Endothelial cell of umbilical vein (primary cell): ENCODE data around the gene DHRS11. TPM values are rescaled to one million over a fixed set of nuclear protein-coding genes. Genes with fewer than 3 reads are reported as not detected.

Source experiments
- BruUV-seq: library from RNA; stranded (reverse); fragments of 400-500 nt; replicated peaks from 2 replicates; lab custom pipeline; 2021; lab: Mats Ljungman, UMichigan
- CTCF ChIA-PET: fragments of 300-600, 350-600 bp; sonication (Branson Sonifier 250); formaldehyde crosslinking; loops from one replicate; lab custom pipeline; 2021; ENCODE audit warnings: antibody characterized with exemption, inconsistent platforms; lab: Charles Lee
- POLR2A ChIA-PET: fragments of 300-600, 350-600 bp; sonication (Branson Sonifier 250); formaldehyde crosslinking; loops from one replicate; lab custom pipeline; 2021; ENCODE audit warnings: antibody characterized with exemption, inconsistent platforms; lab: Charles Lee
- DNase-seq: peaks from one replicate; pipeline ENCODE4 v3.0.0-alpha.2; 2011; ENCODE audit warnings: low read depth, low spot score
- FAIRE-seq: peaks from 2 replicates; lab custom pipeline; 2011; peaks lifted over from hg19 to GRCh38; lab: Jason Lieb, UNC
- H2AFZ ChIP-seq: 2 replicates; pipeline ENCODE4 v1.6.0; 2012; ENCODE audit warnings: low read depth, low read length, control low read depth, inconsistent platforms
- H3K27ac ChIP-seq: 2 replicates; pipeline ENCODE4 v1.5.1; 2011; ENCODE audit warnings: low read depth, mild to moderate bottlenecking, control low read depth, low read length, moderate library complexity; ENCODE audit not compliant: insufficient read depth
- H3K27me3 ChIP-seq, 2 experiments: 2 replicates each; pipeline versions ENCODE4 v1.6.0 to v1.6.1; 2011; ENCODE audit warnings: low read length in 2 of 2, mixed read lengths in 1 of 2; ENCODE audit not compliant: control insufficient read depth in 2 of 2, insufficient read depth in 2 of 2
- H3K36me3 ChIP-seq, 2 experiments: 2 replicates in 1 of 2; 3 replicates in 1 of 2; pipeline ENCODE4 v1.5.1; 2011; ENCODE audit warnings: low read length in 2 of 2, mild to moderate bottlenecking in 1 of 2, moderate library complexity in 1 of 2; ENCODE audit not compliant: control insufficient read depth in 2 of 2, insufficient read depth in 2 of 2; ENCODE audit errors: extremely low read depth in 1 of 2
- H3K4me1 ChIP-seq: 3 replicates; pipeline ENCODE4 v1.5.1; 2011; ENCODE audit warnings: mild to moderate bottlenecking, low read length; ENCODE audit not compliant: control insufficient read depth, insufficient read depth; ENCODE audit errors: extremely low read depth
- H3K4me2 ChIP-seq: 2 replicates; pipeline ENCODE4 v1.6.1; 2011; ENCODE audit warnings: low read length, control low read depth, mixed read lengths; ENCODE audit not compliant: insufficient read depth
- H3K4me3 ChIP-seq, 3 experiments: fragments of 200-600 bp in 1 of 3; sonication (generic), shearing (Covaris generic) in 1 of 3; replicated peaks in 1 of 3; 2 replicates each; pipeline ENCODE4 v1.5.1; 2011 to 2016; ENCODE audit warnings: control low read depth in 3 of 3, low read length in 3 of 3, mild to moderate bottlenecking in 2 of 3, inconsistent platforms in 1 of 3, low read depth in 1 of 3, moderate library complexity in 1 of 3; ENCODE audit not compliant: insufficient read depth in 1 of 3
- H3K79me2 ChIP-seq: 2 replicates; pipeline ENCODE4 v1.6.0; 2012; ENCODE audit warnings: low read length, inconsistent platforms; ENCODE audit not compliant: control insufficient read depth, insufficient read depth
- H3K9ac ChIP-seq: replicated peaks from 2 replicates; pipeline ENCODE3; 2011; ENCODE audit warnings: low read length, control low read depth; ENCODE audit not compliant: insufficient read depth; ENCODE audit errors: extremely low read depth
- H3K9me1 ChIP-seq: replicated peaks from 3 replicates; pipeline ENCODE4 v1.6.0; 2011; ENCODE audit warnings: mild to moderate bottlenecking, low read length; ENCODE audit not compliant: control insufficient read depth, insufficient read depth; ENCODE audit errors: extremely low read depth
- H3K9me3 ChIP-seq: replicated peaks from 2 replicates; pipeline ENCODE4 v1.5.1; 2012; ENCODE audit warnings: low read length, inconsistent platforms; ENCODE audit not compliant: control insufficient read depth, insufficient read depth
- H4K20me1 ChIP-seq: replicated peaks from 2 replicates; pipeline ENCODE3; 2011; ENCODE audit warnings: mild to moderate bottlenecking, low read length; ENCODE audit not compliant: control insufficient read depth, insufficient read depth; ENCODE audit errors: extremely low read depth
- EZH2 ChIP-seq: IDR thresholded peaks from 2 replicates; pipeline ENCODE4 v1.6.1; 2012; ENCODE audit warnings: borderline replicate concordance, low read depth, mild to moderate bottlenecking, moderate library complexity, low read length, inconsistent platforms; ENCODE audit not compliant: severe bottlenecking
- FOS ChIP-seq: IDR thresholded peaks from 2 replicates; pipeline ENCODE4 v1.6.1; 2011; ENCODE audit warnings: mild to moderate bottlenecking, low read length, moderate library complexity, borderline replicate concordance; ENCODE audit not compliant: insufficient read depth
- GATA2 ChIP-seq: IDR thresholded peaks from 2 replicates; pipeline ENCODE4 v1.7.0; 2011; ENCODE audit warnings: low read depth, mild to moderate bottlenecking, moderate library complexity, mixed read lengths, low read length; ENCODE audit not compliant: insufficient read length, insufficient read depth
- JUN ChIP-seq: IDR thresholded peaks from 2 replicates; pipeline ENCODE4 v1.6.1; 2011; ENCODE audit warnings: borderline replicate concordance, low read depth; ENCODE audit not compliant: insufficient read length, insufficient read depth
- MYC ChIP-seq: IDR thresholded peaks from one replicate; pipeline ENCODE4 v1.6.1; 2011; ENCODE audit warnings: mild to moderate bottlenecking, low read depth, low read length
- POLR2A ChIP-seq: IDR thresholded peaks from 2 replicates; pipeline ENCODE4 v1.6.1; 2012; ENCODE audit warnings: low read depth, mild to moderate bottlenecking, control low read depth, low read length
- POLR2AphosphoS5 ChIP-seq: IDR thresholded peaks from 2 replicates; pipeline ENCODE4 v1.6.1; 2012; ENCODE audit warnings: low read depth, mild to moderate bottlenecking, control low read depth, low read length, moderate library complexity; ENCODE audit not compliant: insufficient read depth
- dilution Hi-C: fragments of 300-500 bp; cut with MboI; formaldehyde crosslinking; loops from one replicate; pipeline ENCODE4 v1.15.0; 2019; ENCODE audit warnings: low sequenced_read_pairs; ENCODE audit not compliant: extremely low pct_ligation_motif_present
- intact Hi-C: fragments of 100-400 bp; cut with micrococcal nuclease; formaldehyde crosslinking; loops from one replicate; pipeline ENCODE4 v1.10.0; 2022
- polyA plus RNA-seq, 4 experiments: library from polyadenylated mRNA; depleted of rRNA in 3 of 4; stranded (reverse) in 3 of 4; unstranded in 1 of 4; fragments of >200 nt; gene quantifications; 2 replicates each; pipeline versions ENCODE4 v1.2.1 to v1.2.3, GENCODE V29; 2011 to 2012; ENCODE audit warnings: missing spikeins in 1 of 4
- total RNA-seq: library from RNA; stranded (reverse); gene quantifications from 2 replicates; pipeline ENCODE4 v1.2.3, GENCODE V29; 2021
- TF ChIP-seq, protein P1 (sequence below): IDR thresholded peaks from 2 replicates; pipeline ENCODE4 v1.6.1; 2011; ENCODE audit not compliant: insufficient read depth, insufficient read length
- TF ChIP-seq, protein P2 (sequence below), 2 donors: IDR thresholded peaks; 1 replicate in 1 of 2; 2 replicates in 1 of 2; pipeline ENCODE4 v1.5.1; 2011; ENCODE audit warnings: low read length in 2 of 2, mild to moderate bottlenecking in 2 of 2, moderate library complexity in 2 of 2, control low read depth in 1 of 2, inconsistent platforms in 1 of 2, low read depth in 1 of 2; ENCODE audit not compliant: insufficient read depth in 1 of 2; ENCODE audit errors: extremely low read depth in 1 of 2

DHRS11 gene
- total and polyA plus RNA-seq, 2 donors (not counting 3 experiments of a cell fraction or from before 2014, with no cell fraction given): 9.8 to 15.7 TPM

DNA sequence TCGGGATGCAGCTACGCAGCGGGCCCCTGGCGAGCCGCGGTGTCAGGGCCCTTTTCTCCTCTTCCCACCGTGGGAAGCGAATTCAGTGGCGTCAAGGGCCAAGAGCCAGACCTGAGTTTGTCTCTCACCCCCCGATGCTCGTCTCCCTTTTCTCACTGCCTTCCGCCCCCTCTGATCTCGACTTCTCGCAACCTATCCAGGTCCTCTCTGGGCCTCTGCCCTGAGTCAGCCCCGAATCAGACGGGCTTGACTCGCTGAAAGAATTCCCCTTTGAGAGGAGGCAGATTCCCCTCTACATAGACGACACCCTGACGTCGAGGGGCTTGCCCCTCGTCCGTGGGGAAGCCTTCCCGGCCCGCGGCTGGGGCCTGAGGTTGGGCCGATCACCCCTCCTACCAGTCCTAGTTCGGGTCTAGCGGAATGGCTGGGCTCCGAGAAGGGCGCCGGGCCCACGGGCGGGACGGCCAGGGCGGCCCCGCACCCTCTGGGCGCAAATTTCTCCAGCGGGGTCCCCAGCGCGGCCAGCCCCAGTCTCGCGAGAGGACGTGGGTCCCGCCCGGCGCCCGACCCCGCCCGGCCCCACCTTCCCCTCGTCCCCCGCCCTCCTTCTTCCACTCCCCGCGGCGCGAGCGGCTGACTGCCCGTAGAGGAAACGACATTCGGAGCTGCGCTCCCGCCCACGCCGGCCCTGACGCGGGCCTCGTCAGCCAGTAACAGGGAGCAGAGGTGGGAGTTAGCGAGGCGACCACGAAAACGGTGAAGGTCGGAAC, 47.2 kb upstream of the DHRS11 start, which contains the start of gene GGNBP2:
Gene GGNBP2, plus strand, starts transcription at position 613 of the 770 bp plus-strand sequence. CDS start 806 bp downstream, outside the sequence.
- no peaks in the 10 kb centered on the region for H3K9me1 ChIP-seq
- dilution Hi-C loops (no loop called here), intact Hi-C loops (loop anchor here (1.0 to 5.0 kb wide), 3 partner anchors 9 to 813 kb away; partner anchors contain the start of gene DHRS11)
- FAIRE-seq (no peak), DNase-seq (peak; percentile 88)
- H3K4me2 ChIP-seq: peak within 1 kb of the TSS; percentile 81
- no peaks in the 10 kb centered on the region for H3K9me3 ChIP-seq
- peak within 1 kb of the TSS; percentile 98 for H3K9ac ChIP-seq
- peak within 1 kb of the TSS; percentile 86 for H3K27ac ChIP-seq
- H3K4me1 ChIP-seq: peaks cover 20% of the 10 kb centered on the region
- no peaks in the 10 kb centered on the region for H3K36me3 ChIP-seq
- TSS peak; percentile 49 for BruUV-seq
- H3K4me3 ChIP-seq: peak within 1 kb of the TSS; percentile 74 to 99 (median 78)
- peak within 1 kb of the TSS; percentile 68 for H2AFZ ChIP-seq
- ChIA-PET CTCF (interaction anchor here (0.6 to 4.2 kb wide), 3 partner anchors 9 to 55 kb away, joined by 3 to 31 read pairs (median 3); partner anchors contain the start of genes MYO19 and PIGW), POLR2A (interaction anchor here (0.6 to 1.4 kb wide), 7 partner anchors 8 to 959 kb away, joined by 3 to 10 read pairs (median 5); partner anchors contain the start of genes MRM1, MYO19 and PIGW)
- peaks cover 6% of the 10 kb centered on the region for H4K20me1 ChIP-seq
- H3K79me2 ChIP-seq: peaks cover 44% of the 10 kb centered on the region
- H3K27me3 ChIP-seq: no peaks in the 10 kb centered on the region
- TF ChIP-seq JUN: no peak
- TF ChIP-seq, protein P1, sequence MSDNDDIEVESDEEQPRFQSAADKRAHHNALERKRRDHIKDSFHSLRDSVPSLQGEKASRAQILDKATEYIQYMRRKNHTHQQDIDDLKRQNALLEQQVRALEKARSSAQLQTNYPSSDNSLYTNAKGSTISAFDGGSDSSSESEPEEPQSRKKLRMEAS: no peak
- TF ChIP-seq POLR2A: peak; percentile 88
- TF ChIP-seq, protein P2, sequence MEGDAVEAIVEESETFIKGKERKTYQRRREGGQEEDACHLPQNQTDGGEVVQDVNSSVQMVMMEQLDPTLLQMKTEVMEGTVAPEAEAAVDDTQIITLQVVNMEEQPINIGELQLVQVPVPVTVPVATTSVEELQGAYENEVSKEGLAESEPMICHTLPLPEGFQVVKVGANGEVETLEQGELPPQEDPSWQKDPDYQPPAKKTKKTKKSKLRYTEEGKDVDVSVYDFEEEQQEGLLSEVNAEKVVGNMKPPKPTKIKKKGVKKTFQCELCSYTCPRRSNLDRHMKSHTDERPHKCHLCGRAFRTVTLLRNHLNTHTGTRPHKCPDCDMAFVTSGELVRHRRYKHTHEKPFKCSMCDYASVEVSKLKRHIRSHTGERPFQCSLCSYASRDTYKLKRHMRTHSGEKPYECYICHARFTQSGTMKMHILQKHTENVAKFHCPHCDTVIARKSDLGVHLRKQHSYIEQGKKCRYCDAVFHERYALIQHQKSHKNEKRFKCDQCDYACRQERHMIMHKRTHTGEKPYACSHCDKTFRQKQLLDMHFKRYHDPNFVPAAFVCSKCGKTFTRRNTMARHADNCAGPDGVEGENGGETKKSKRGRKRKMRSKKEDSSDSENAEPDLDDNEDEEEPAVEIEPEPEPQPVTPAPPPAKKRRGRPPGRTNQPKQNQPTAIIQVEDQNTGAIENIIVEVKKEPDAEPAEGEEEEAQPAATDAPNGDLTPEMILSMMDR (IDR thresholded peaks at IDR 0.05; ENCODE audit: extremely low read depth in 1 of 2, insufficient read depth in 1 of 2, low read depth in 1 of 2, low read length in 2 of 2): no peak
- TF ChIP-seq MYC: no peak
- no peak for TF ChIP-seq EZH2
- no peak for TF ChIP-seq GATA2
- TF ChIP-seq FOS: no peak
- TF ChIP-seq POLR2AphosphoS5: peak; percentile 68
